Measurements from ENCODE around the gene PPP1R27. TPM values are rescaled to one million over a fixed set of nuclear protein-coding genes. Genes with fewer than 3 reads are reported as not detected.

The PPP1R27 gene
- total RNA-seq, 2 experiments from 2014 or later: not detected

DNA sequence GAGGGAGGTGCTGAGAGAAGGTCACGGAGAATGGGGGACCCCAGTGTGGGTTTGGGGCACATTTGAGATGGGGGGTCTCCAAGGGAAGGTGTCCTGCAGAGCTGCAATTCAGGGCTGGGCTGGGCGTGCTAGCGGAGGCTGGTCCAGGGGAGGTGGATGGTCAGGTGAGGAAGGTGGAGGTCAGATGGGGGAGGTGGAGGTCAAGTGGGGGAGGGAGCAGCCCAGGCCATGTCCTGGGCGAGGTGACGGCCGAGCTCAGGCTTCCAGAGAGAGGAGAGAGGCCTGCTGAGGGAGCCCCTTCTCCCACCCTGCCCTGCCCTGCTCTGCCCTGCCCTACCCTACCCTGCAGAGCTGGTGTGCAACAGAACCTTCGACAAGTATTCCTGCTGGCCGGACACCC is 24.4 kb downstream of the PPP1R27 start:
- H3K27me3 Mint-ChIP-seq (ENCODE audit: low read depth): peaks cover 24% of the 10 kb centered on the region
- CTCF ChIA-PET: no interaction called here
- no peaks in the 10 kb centered on the region for H3K36me3 Mint-ChIP-seq (ENCODE audit: low read depth)
- DNase-seq: no peak
- H3K4me3 Mint-ChIP-seq: no peak overlapping the region
- no peaks in the 10 kb centered on the region for H3K4me1 Mint-ChIP-seq (ENCODE audit: low read depth)
- H3K27ac Mint-ChIP-seq: no peak overlapping the region
- intact Hi-C loops (cut with micrococcal nuclease): no loop called here
- no peaks in the 10 kb centered on the region for H3K9me3 Mint-ChIP-seq

DNA sequence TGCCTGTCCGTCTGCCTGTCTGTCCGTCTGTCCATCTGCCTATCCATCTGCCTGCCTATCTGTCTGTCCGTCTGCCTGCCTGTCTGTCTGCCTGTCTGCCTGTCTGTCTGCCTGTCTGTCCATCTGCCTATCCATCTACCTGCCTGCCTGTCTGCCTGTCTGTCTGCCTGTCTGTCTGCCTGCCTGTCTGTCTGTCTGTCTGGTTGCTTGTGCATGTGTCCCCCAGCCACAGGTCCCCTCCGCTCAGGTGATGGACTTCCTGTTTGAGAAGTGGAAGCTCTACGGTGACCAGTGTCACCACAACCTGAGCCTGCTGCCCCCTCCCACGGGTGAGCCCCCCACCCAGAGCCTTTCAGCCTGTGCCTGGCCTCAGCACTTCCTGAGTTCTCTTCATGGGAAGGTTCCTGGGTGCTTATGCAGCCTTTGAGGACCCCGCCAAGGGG is 25.3 kb downstream of the PPP1R27 start:
- no peaks in the 10 kb centered on the region for H3K36me3 Mint-ChIP-seq (ENCODE audit: low read depth)

DNA sequence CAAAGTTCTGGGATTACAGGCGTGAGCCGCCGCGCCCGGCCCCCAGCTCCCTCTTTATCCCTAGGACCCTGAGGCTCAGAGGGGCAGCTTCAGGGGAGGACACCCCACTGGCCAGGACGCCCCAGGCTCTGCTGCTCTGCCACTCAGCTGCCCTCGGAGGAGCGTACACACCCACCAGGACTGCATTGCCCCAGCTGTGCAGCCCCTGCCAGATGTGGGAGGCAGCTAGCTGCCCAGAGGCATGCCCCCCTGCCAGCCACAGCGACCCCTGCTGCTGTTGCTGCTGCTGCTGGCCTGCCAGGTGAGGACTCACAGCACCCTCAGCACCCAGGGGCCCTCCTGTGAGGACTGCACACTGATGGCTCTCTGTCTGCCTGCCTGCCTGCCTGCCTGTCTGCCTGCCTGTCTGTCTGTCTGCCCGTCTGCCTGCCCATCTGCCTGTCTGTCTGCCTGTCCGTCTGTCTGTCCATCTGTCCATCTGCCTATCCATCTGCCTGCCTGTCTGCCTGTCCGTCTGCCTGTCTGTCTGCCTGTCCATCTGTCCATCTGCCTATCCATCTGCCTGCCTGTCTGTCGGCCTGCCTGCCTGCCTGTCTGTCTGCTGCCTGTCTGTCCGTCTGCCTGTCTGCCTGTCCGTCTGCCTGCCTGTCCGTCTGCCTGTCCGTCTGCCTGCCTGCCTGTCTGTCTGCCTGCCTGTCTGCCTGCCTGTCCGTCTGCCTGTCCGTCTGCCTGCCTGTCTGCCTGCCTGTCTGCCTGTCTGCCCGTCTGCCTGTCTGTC is 25.9 kb downstream of the PPP1R27 start:
- Mint-ChIP-seq H3K4me1 (ENCODE audit: low read depth) (peaks cover 3% of the 10 kb centered on the region), H3K36me3 (ENCODE audit: low read depth) (no peaks in the 10 kb centered on the region), H3K27me3 (ENCODE audit: low read depth) (peaks cover 24% of the 10 kb centered on the region), H3K9me3 (no peaks in the 10 kb centered on the region), H3K27ac (no peak overlapping the region), H3K4me3 (no peak overlapping the region)
- DNase-seq: no peak
- CTCF ChIA-PET: no interaction called here
- intact Hi-C loops (cut with micrococcal nuclease): no loop called here

More for the DNA sequence above, 25.3 kb downstream of the PPP1R27 start:
- peaks cover 24% of the 10 kb centered on the region for H3K27me3 Mint-ChIP-seq (ENCODE audit: low read depth)
- CTCF ChIA-PET: no interaction called here
- intact Hi-C loops (cut with micrococcal nuclease): no loop called here
- no peak overlapping the region for H3K4me3 Mint-ChIP-seq
- DNase-seq: no peak
- no peaks in the 10 kb centered on the region for H3K9me3 Mint-ChIP-seq
- H3K27ac Mint-ChIP-seq: no peak overlapping the region
- peaks cover 3% of the 10 kb centered on the region for H3K4me1 Mint-ChIP-seq (ENCODE audit: low read depth)

DNA sequence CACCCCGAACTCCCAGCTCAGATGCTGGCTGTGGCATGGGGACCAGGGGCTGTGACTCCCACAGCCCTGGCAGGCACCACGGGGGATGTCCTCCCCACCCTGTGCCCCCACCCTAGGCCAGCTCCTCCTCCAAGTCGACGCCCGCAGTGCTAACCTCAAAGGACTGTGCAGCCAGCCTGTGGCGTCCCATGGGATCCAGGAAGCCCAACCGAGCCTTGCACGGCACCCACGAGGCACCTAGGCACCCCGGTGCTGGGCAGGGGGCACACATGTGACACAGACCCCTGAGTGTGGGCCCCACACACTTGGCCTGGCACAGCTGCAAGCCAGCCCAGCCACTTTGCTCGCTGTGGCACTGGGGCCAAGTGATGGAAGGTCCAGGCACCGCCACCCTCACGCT is 27.0 kb downstream of the PPP1R27 start:
- intact Hi-C loops (cut with micrococcal nuclease): no loop called here
- Mint-ChIP-seq H3K4me1 (ENCODE audit: low read depth) (peaks cover 3% of the 10 kb centered on the region), H3K4me3 (no peak overlapping the region), H3K9me3 (no peaks in the 10 kb centered on the region), H3K27ac (no peak overlapping the region), H3K27me3 (ENCODE audit: low read depth) (peaks cover 30% of the 10 kb centered on the region), H3K36me3 (ENCODE audit: low read depth) (no peaks in the 10 kb centered on the region)
- CTCF ChIA-PET: no interaction called here
- DNase-seq: no peak

GRCh38 chr17:81807210-81807719 is 27.6 kb downstream of the PPP1R27 start:
- peaks cover 36% of the 10 kb centered on the region for H3K27me3 Mint-ChIP-seq (ENCODE audit: low read depth)
- CTCF ChIA-PET: no interaction called here
- H3K4me1 Mint-ChIP-seq (ENCODE audit: low read depth): peaks cover 3% of the 10 kb centered on the region
- no peaks in the 10 kb centered on the region for H3K36me3 Mint-ChIP-seq (ENCODE audit: low read depth)
- H3K27ac Mint-ChIP-seq: no peak overlapping the region
- no peaks in the 10 kb centered on the region for H3K9me3 Mint-ChIP-seq
- H3K4me3 Mint-ChIP-seq: no peak overlapping the region
- intact Hi-C loops (cut with micrococcal nuclease): no loop called here
- DNase-seq: no peak

DNA sequence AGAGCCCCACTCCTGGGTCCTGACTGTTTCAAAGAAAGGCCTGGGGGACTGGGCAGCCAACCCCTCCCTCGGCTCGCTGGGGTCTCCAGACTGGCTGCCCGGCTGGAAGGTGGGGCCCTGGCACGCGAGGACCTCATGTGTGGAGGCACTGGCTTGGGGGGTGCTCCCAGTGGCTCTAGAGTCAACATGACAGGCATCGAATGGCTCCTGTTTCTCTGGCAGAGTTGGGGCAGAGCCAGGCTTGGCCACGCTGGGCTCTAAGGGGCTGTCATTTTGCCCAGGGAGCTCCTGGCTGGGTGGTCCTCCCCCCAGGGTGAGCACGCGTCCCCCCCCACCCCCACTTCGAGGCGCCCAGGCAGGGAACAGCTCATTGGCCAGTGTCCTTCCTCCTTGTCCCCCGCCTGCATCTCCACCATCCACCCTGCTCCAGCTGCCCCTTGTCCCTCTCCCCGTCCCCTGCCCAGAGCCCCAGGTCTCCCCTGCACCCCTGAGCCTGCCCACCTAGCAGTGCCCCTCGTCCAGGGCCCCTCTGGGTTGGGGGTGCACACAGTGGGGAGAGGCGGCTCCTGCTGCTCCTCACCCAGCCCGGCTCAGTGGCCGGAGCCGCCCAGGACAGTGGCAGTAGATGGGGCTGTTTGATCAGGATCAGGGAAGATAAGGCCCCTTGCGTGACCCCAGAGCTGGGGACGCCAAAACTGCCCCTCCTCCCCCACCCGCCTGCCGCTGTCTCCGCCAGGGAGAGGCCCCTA is 28.2 kb downstream of the PPP1R27 start:
- DNase-seq: no peak
- Mint-ChIP-seq H3K9me3 (no peaks in the 10 kb centered on the region), H3K36me3 (ENCODE audit: low read depth) (no peaks in the 10 kb centered on the region), H3K27me3 (ENCODE audit: low read depth) (peaks cover 42% of the 10 kb centered on the region), H3K4me3 (no peak overlapping the region), H3K4me1 (ENCODE audit: low read depth) (peaks cover 3% of the 10 kb centered on the region), H3K27ac (no peak overlapping the region)
- CTCF ChIA-PET: no interaction called here
- intact Hi-C loops (cut with micrococcal nuclease): no loop called here

- Mint-ChIP-seq H3K27me3 (ENCODE audit: low read depth) (peaks cover 47% of the 10 kb centered on the region), H3K9me3 (no peaks in the 10 kb centered on the region), H3K36me3 (ENCODE audit: low read depth) (no peaks in the 10 kb centered on the region), H3K4me1 (ENCODE audit: low read depth) (peaks cover 3% of the 10 kb centered on the region), H3K27ac (no peak overlapping the region), H3K4me3 (no peak overlapping the region)
- intact Hi-C loops (cut with micrococcal nuclease): no loop called here
- no peak for DNase-seq
- CTCF ChIA-PET: no interaction called here
Measured at GRCh38 chr17:81805707-81806460, 29.0 kb downstream of the PPP1R27 start.

GRCh38 chr17:81804559-81805399 is 30.1 kb downstream of the PPP1R27 start:
- no peak overlapping the region for H3K4me3 Mint-ChIP-seq
- H3K4me1 Mint-ChIP-seq (ENCODE audit: low read depth): peaks cover 3% of the 10 kb centered on the region
- H3K27ac Mint-ChIP-seq: no peak overlapping the region
- H3K27me3 Mint-ChIP-seq (ENCODE audit: low read depth): peaks cover 43% of the 10 kb centered on the region
- intact Hi-C loops (cut with micrococcal nuclease): no loop called here
- no peak for DNase-seq
- H3K9me3 Mint-ChIP-seq: no peaks in the 10 kb centered on the region
- no peaks in the 10 kb centered on the region for H3K36me3 Mint-ChIP-seq (ENCODE audit: low read depth)
- CTCF ChIA-PET: no interaction called here

- intact Hi-C loops (cut with micrococcal nuclease): no loop called here
- Mint-ChIP-seq H3K9me3 (no peaks in the 10 kb centered on the region), H3K4me1 (ENCODE audit: low read depth) (peaks cover 3% of the 10 kb centered on the region), H3K4me3 (no peak within 1 kb of the TSS), H3K27ac (no peak within 1 kb of the TSS), H3K27me3 (ENCODE audit: low read depth) (peaks cover 37% of the 10 kb centered on the region), H3K36me3 (ENCODE audit: low read depth) (no peaks in the 10 kb centered on the region)
- CTCF ChIA-PET: no interaction called here
- DNase-seq: no peak
Measured at GRCh38 chr17:81803728-81804558, 30.9 kb downstream of the PPP1R27 start, which contains the start of gene GCGR. GCGR (plus strand) TSS chr17:81804150; CDS start chr17:81809019, 4,869 bp downstream.

GRCh38 chr17:81802856-81803643 is 31.8 kb downstream of the PPP1R27 start:
- Mint-ChIP-seq H3K27ac (no peak overlapping the region), H3K4me1 (ENCODE audit: low read depth) (peaks cover 3% of the 10 kb centered on the region), H3K4me3 (no peak overlapping the region), H3K36me3 (ENCODE audit: low read depth) (no peaks in the 10 kb centered on the region), H3K27me3 (ENCODE audit: low read depth) (peaks cover 34% of the 10 kb centered on the region), H3K9me3 (no peaks in the 10 kb centered on the region)
- intact Hi-C loops (cut with micrococcal nuclease): no loop called here
- DNase-seq: no peak
- CTCF ChIA-PET: no interaction called here

Measured in activated naive CD4-positive, alpha-beta T cell treated with anti-CD3 and anti-CD28 coated beads for 36 hours (primary cell).